ENCODE results near the gene GPR173. TPM values are rescaled to one million over a fixed set of nuclear protein-coding genes. Genes with fewer than 3 reads are reported as not detected.

GPR173 gene
- total and polyA plus RNA-seq, 2 experiments from 2014 or later = 1.2 to 3.4 TPM

DNA sequence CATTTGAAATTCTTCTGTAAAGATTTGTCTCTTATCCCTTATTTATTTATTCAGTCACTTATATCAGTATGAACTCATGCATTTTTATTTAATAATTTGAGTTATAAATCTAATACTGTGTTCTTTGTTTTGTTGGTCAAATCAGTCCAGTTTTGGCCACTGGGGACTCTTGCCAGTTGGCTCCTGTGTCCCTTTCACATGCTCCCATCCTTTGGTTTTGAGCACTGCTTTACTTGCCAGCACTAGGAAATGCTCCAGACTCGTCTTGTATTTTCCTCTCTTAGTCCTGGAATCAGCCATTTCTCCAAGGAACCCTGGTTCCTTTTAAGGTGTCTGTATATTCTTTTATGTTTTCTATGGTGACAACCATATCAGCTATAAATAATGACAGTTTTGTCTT lies 73.4 kb downstream of the GPR173 start:
- TF ChIP-seq CTCF (IDR thresholded peaks at IDR 0.05; ENCODE audit: poor library complexity) (no peak), EZH2 (IDR thresholded peaks at IDR 0.05; ENCODE audit: borderline replicate concordance) (no peak), EZH2phosphoT487 (IDR thresholded peaks at IDR 0.05; ENCODE audit: low read depth, severe bottlenecking, unreplicated experiment) (no peak)
- no peak overlapping the region for H3K4me3 ChIP-seq
- no peaks in the 10 kb centered on the region for H4K20me1 ChIP-seq (ENCODE audit: insufficient read depth, poor library complexity, severe bottlenecking)
- no peak overlapping the region for H3K4me2 ChIP-seq
- no peak overlapping the region for H3K27ac ChIP-seq
- H3K9me3 ChIP-seq (ENCODE audit: low read depth) = peaks cover 6% of the 10 kb centered on the region
- no peaks in the 10 kb centered on the region for H3K79me2 ChIP-seq
- DNase-seq (ENCODE audit: low spot score) = no peak
- no peaks in the 10 kb centered on the region for H3K36me3 ChIP-seq (replicated peaks; ENCODE audit: insufficient read depth, low read depth)
- H2AFZ ChIP-seq = no peak overlapping the region
- H3K9me2 ChIP-seq (replicated peaks; ENCODE audit: insufficient read depth) = no peaks in the 10 kb centered on the region
- H3K4me1 ChIP-seq (ENCODE audit: insufficient read depth) = no peaks in the 10 kb centered on the region
- no peaks in the 10 kb centered on the region for H3K27me3 ChIP-seq
- WGBS (ENCODE audit: low lambda C conversion rate, missing lambda C conversion rate) = 54% methylated on average over 1 of the region's 1 CpG

DNA sequence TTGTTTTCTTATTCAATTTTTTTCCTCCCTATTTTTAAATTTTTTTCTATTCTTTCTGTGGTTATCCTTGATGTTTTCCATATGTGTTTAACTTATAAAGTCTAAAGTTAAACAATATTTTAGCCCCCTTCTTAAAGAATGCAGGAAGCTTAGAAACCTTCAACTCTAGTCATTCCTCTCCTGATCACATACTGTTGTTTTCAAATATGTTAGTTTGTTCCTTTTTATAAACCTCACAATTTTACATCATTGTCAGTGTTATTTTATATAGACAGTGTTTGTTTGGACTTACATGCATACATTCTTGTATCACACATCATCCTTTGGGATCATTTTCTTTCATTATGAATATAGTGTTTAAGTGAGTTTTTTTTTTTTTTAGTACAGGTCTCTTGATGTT lies 76.9 kb downstream of the GPR173 start:
- no peaks in the 10 kb centered on the region for H3K27me3 ChIP-seq
- no peaks in the 10 kb centered on the region for H3K9me2 ChIP-seq (replicated peaks; ENCODE audit: insufficient read depth)
- no peaks in the 10 kb centered on the region for H3K36me3 ChIP-seq (replicated peaks; ENCODE audit: insufficient read depth, low read depth)
- no peaks in the 10 kb centered on the region for H4K20me1 ChIP-seq (ENCODE audit: insufficient read depth, poor library complexity, severe bottlenecking)
- no peak overlapping the region for H3K4me3 ChIP-seq
- H2AFZ ChIP-seq = no peak overlapping the region
- no peak overlapping the region for H3K4me2 ChIP-seq
- peaks cover 6% of the 10 kb centered on the region for H3K9me3 ChIP-seq (ENCODE audit: low read depth)
- H3K27ac ChIP-seq = no peak overlapping the region
- no peak for DNase-seq (ENCODE audit: low spot score)
- no peaks in the 10 kb centered on the region for H3K79me2 ChIP-seq
- TF ChIP-seq EZH2 (IDR thresholded peaks at IDR 0.05; ENCODE audit: borderline replicate concordance) (no peak), EZH2phosphoT487 (IDR thresholded peaks at IDR 0.05; ENCODE audit: low read depth, severe bottlenecking, unreplicated experiment) (no peak), CTCF (IDR thresholded peaks at IDR 0.05; ENCODE audit: poor library complexity) (no peak)
- H3K4me1 ChIP-seq (ENCODE audit: insufficient read depth) = no peaks in the 10 kb centered on the region

- Histone ChIP-seq H3K4me2 (no peak overlapping the region), H3K27me3 (no peaks in the 10 kb centered on the region), H2AFZ (no peak overlapping the region), H3K4me3 (no peak overlapping the region), H3K27ac (no peak overlapping the region), H3K9me2 (replicated peaks; ENCODE audit: insufficient read depth) (no peaks in the 10 kb centered on the region), H3K4me1 (ENCODE audit: insufficient read depth) (no peaks in the 10 kb centered on the region), H4K20me1 (ENCODE audit: insufficient read depth, poor library complexity, severe bottlenecking) (no peaks in the 10 kb centered on the region), H3K9me3 (ENCODE audit: low read depth) (peaks cover 6% of the 10 kb centered on the region), H3K79me2 (no peaks in the 10 kb centered on the region), H3K36me3 (replicated peaks; ENCODE audit: insufficient read depth, low read depth) (no peaks in the 10 kb centered on the region)
- DNase-seq (ENCODE audit: low spot score) = no peak
- TF ChIP-seq EZH2phosphoT487 (IDR thresholded peaks at IDR 0.05; ENCODE audit: low read depth, severe bottlenecking, unreplicated experiment) (no peak), EZH2 (IDR thresholded peaks at IDR 0.05; ENCODE audit: borderline replicate concordance) (no peak), CTCF (IDR thresholded peaks at IDR 0.05; ENCODE audit: poor library complexity) (no peak)
- WGBS (ENCODE audit: low lambda C conversion rate, missing lambda C conversion rate) = 86% methylated on average over 2 of the region's 2 CpGs
Measured at GRCh38 chrX:53126377-53126776, 77.8 kb downstream of the GPR173 start.
